ENCODE data around the gene PCDH9.

PCDH9 gene

GRCh38 chr13:66661336-66661735 lies 568.8 kb downstream of the PCDH9 start:
- H3F3A ChIP-seq (ENCODE audit: insufficient read depth, low read length) = no peaks in the 10 kb centered on the region; the same call in 1 of the 2 replicates
- no peaks in the 10 kb centered on the region for H3K36me3 ChIP-seq (ENCODE audit: insufficient read depth, low read length)
- H3K27me3 ChIP-seq (ENCODE audit: insufficient read depth, low read length) = no peaks in the 10 kb centered on the region
- peaks cover 67% of the 10 kb centered on the region for H3K4me1 ChIP-seq (ENCODE audit: insufficient read depth, low read length, severe bottlenecking)
- TF ChIP-seq CTCF (IDR thresholded peaks at IDR 0.05; ENCODE audit: low read length) = no peak
- no peak overlapping the region for H2AFZ ChIP-seq (ENCODE audit: low read length)
- no peaks in the 10 kb centered on the region for H3K79me2 ChIP-seq (ENCODE audit: insufficient read depth, low read length)
- H3K4me3 ChIP-seq (ENCODE audit: low read depth, low read length, poor library complexity, severe bottlenecking) = no peak overlapping the region
- no peak overlapping the region for H3K4me2 ChIP-seq (ENCODE audit: low read length)
- H3K9me3 ChIP-seq (ENCODE audit: low read length) = no peaks in the 10 kb centered on the region
- H3K9ac ChIP-seq (ENCODE audit: low read length) = no peak overlapping the region
- no peak overlapping the region for H3K27ac ChIP-seq (ENCODE audit: low read depth, low read length, poor library complexity, severe bottlenecking)
- no peaks in the 10 kb centered on the region for H3K9me2 ChIP-seq (ENCODE audit: low read depth, low read length)
- H4K20me1 ChIP-seq (ENCODE audit: insufficient read depth, low read length) = no peaks in the 10 kb centered on the region

- Histone ChIP-seq H3K27me3 (ENCODE audit: insufficient read depth, low read length) (no peaks in the 10 kb centered on the region), H3F3A (ENCODE audit: insufficient read depth, low read length) (no peaks in the 10 kb centered on the region; the same call in 1 of the 2 replicates), H3K36me3 (ENCODE audit: insufficient read depth, low read length) (no peaks in the 10 kb centered on the region), H2AFZ (ENCODE audit: low read length) (no peak overlapping the region), H3K4me1 (ENCODE audit: insufficient read depth, low read length, severe bottlenecking) (peaks cover 71% of the 10 kb centered on the region), H3K4me3 (ENCODE audit: low read depth, low read length, poor library complexity, severe bottlenecking) (peak overlapping the region; percentile 50), H3K27ac (ENCODE audit: low read depth, low read length, poor library complexity, severe bottlenecking) (peak overlapping the region; percentile 87), H4K20me1 (ENCODE audit: insufficient read depth, low read length) (no peaks in the 10 kb centered on the region), H3K9me2 (ENCODE audit: low read depth, low read length) (no peaks in the 10 kb centered on the region), H3K9ac (ENCODE audit: low read length) (no peak overlapping the region), H3K79me2 (ENCODE audit: insufficient read depth, low read length) (no peaks in the 10 kb centered on the region), H3K9me3 (ENCODE audit: low read length) (no peaks in the 10 kb centered on the region), H3K4me2 (ENCODE audit: low read length) (peak overlapping the region; percentile 74)
- TF ChIP-seq EZH2 (IDR thresholded peaks at IDR 0.05; ENCODE audit: borderline replicate concordance, low read length) (no peak), CTCF (IDR thresholded peaks at IDR 0.05; ENCODE audit: low read length) (no peak)
Measured at GRCh38 chr13:66660468-66660813, 569.7 kb downstream of the PCDH9 start.

GRCh38 chr13:66659701-66660467 lies 570.3 kb downstream of the PCDH9 start:
- Histone ChIP-seq H3K4me3 (ENCODE audit: low read depth, low read length, poor library complexity, severe bottlenecking) (peak overlapping the region; percentile 50), H3K9me3 (ENCODE audit: low read length) (no peaks in the 10 kb centered on the region), H3K4me1 (ENCODE audit: insufficient read depth, low read length, severe bottlenecking) (peaks cover 71% of the 10 kb centered on the region), H3K9ac (ENCODE audit: low read length) (peak overlapping the region; percentile 31), H3K27ac (ENCODE audit: low read depth, low read length, poor library complexity, severe bottlenecking) (peak overlapping the region; percentile 87), H2AFZ (ENCODE audit: low read length) (peak overlapping the region; percentile 31), H4K20me1 (ENCODE audit: insufficient read depth, low read length) (no peaks in the 10 kb centered on the region), H3F3A (ENCODE audit: insufficient read depth, low read length) (no peaks in the 10 kb centered on the region; the same call in 1 of the 2 replicates), H3K27me3 (ENCODE audit: insufficient read depth, low read length) (no peaks in the 10 kb centered on the region), H3K4me2 (ENCODE audit: low read length) (peak overlapping the region; percentile 74), H3K36me3 (ENCODE audit: insufficient read depth, low read length) (no peaks in the 10 kb centered on the region), H3K79me2 (ENCODE audit: insufficient read depth, low read length) (no peaks in the 10 kb centered on the region), H3K9me2 (ENCODE audit: low read depth, low read length) (no peaks in the 10 kb centered on the region)
- TF ChIP-seq CTCF (IDR thresholded peaks at IDR 0.05; ENCODE audit: low read length) = peak; percentile 33; the same call in 1 of the 2 replicates
- TF ChIP-seq EZH2 (IDR thresholded peaks at IDR 0.05; ENCODE audit: borderline replicate concordance, low read length) = no peak

All from OCI-LY1 (cell line).